Loucy (cell line): ENCODE data around the gene SFMBT2.

Source experiments
- EZH2phosphoT487 ChIP-seq: fragments of 200-600 bp; IDR thresholded peaks from 2 replicates; pipeline ENCODE4 v1.6.1; 2018; ENCODE audit warnings: antibody characterized with exemption, mild to moderate bottlenecking, moderate library complexity, borderline replicate concordance
- TF ChIP-seq, protein P1 (sequence below): fragments of 200-600 bp; sonication (generic); conservative IDR thresholded peaks from 2 replicates; pipeline ENCODE4 v1.5.1; 2014; ENCODE audit warnings: mild to moderate bottlenecking, antibody characterized with exemption, low read length

GRCh38 chr10:7345717-7346116, 65.1 kb downstream of the SFMBT2 start:
- TF ChIP-seq, protein P1, sequence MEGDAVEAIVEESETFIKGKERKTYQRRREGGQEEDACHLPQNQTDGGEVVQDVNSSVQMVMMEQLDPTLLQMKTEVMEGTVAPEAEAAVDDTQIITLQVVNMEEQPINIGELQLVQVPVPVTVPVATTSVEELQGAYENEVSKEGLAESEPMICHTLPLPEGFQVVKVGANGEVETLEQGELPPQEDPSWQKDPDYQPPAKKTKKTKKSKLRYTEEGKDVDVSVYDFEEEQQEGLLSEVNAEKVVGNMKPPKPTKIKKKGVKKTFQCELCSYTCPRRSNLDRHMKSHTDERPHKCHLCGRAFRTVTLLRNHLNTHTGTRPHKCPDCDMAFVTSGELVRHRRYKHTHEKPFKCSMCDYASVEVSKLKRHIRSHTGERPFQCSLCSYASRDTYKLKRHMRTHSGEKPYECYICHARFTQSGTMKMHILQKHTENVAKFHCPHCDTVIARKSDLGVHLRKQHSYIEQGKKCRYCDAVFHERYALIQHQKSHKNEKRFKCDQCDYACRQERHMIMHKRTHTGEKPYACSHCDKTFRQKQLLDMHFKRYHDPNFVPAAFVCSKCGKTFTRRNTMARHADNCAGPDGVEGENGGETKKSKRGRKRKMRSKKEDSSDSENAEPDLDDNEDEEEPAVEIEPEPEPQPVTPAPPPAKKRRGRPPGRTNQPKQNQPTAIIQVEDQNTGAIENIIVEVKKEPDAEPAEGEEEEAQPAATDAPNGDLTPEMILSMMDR: no peak
- no peak for TF ChIP-seq EZH2phosphoT487
